NCI-H2081 (cell line): ENCODE data around the gene IFNAR1.
"Not testable (repeated sequence)": the region's sequence is repeated elsewhere in the genome, so short reads cannot be mapped to it uniquely, and the experiment has no call there.

ENCODE experiments used
- DNase-seq, 2 experiments: peaks; one replicate each; lab custom pipeline; 2025; lab: John Stamatoyannopoulos, UW

The IFNAR1 gene

DNA sequence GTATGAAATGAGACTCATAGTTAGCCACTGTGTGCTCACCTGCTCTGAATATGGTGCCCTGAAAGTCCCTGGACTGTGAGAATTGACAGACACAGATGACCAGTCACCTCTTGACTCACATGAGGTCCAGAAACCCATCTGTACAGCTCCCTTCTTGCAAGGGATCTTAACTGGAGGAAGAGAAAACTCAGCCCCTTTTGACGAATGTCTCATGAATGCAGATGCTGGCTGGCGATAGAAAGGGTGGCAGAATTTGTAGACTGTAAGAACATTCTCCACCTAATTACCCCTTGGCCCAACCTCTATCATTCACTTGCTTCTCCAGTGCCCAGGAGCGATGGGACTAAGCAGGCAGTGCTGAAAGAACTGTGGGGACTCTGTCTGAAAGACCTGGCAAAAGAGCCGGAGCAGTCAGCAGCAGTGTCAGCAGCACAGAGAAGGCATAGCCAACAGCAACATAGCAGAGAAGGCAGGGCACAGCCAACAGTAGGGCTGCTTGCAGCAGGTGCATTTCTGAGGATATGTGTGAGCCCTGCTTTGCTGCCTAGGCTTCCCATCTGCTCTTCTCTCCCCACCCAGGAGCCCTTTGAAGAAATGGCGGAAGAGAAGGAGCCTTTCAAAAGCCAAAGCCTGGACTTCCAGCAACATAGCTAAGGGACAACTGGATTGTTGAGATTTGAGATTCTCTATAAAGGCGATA is 52.6 kb downstream of the IFNAR1 start:
- DNase-seq, result no peak

DNA sequence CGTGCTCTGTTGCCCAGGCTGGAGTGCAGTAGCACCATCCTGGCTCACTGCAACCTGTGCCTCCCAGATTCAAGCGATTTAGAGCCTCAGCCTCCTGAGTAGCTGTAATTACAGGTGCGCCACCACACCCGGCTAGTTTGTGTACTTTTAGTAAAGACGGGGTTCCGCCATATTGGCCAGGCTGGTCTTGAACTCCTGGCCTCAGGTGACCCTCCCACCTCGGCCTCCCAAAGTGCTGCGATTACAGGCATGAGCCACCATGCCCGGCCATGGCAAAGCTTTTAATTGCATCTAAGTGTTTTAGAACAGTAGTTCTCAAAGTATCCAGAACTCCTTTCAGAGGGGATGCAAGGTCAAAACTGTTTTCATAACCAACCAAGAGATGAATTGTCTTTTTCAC is 53.3 kb downstream of the IFNAR1 start:
- DNase-seq, result no peak

DNA sequence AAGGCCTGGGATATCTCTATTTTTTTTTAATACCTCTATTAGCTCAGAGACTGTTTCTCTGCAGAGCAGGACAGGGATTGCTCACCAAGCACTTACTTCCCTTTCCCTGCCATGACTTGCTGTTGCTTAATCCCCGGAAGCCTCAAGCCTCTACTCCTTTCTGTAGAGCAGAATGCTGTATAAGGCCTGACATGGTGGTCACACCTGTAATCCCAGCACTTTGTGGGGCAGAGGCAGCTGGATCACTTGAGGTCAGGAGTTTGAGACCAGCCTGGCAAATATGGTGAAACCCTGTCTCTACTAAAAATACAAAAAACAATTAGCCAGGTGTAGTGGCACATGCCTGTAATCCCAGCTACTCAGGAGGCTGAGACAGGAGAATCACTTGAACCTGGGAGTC is 55.2 kb downstream of the IFNAR1 start:
- not testable (repeated sequence) for DNase-seq

DNA sequence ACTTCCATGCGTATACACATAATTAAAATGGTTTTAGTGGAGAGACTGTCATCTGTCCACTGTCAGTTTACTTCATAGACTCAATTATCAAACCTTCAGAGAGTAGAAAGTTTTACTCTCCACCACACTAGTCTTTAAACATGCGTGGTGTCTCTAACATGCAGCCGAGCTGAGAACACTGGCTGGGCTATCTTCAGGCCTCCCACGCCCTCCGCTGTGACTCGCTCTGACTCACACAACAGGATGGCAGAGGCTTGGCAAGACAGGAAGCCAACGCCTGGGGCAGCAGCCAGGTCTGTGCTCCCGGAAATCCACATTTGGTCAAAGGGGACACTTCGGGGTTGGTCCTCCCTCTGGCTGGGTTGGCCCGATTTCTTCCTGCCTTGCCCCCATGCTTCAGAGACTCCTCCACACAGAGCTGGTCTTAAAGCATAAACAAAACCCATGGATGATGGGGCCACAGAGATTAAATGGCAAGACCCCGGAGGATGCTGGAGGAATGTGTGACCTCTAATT is 55.8 kb downstream of the IFNAR1 start:
- no peak for DNase-seq

DNA sequence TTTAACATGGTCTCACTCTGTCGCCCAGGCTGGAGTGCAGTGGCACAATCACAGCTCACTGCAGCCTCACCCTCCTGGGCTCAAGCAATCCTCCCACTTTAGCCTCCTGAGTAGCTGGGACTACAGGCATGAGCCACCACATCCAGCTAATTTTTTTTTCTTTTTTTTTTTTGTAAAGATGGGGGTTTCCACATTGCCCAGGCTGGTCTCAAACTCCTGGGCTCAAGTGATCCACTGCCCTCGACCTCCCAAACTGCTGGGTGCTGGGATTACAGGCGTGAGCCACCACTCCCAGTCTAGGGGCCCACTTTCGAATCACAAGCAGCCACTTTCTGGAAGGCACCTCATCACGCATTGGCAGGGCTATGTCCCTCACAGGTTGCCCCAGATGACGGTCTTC is 56.6 kb downstream of the IFNAR1 start:
- DNase-seq, result not testable (repeated sequence)

DNA sequence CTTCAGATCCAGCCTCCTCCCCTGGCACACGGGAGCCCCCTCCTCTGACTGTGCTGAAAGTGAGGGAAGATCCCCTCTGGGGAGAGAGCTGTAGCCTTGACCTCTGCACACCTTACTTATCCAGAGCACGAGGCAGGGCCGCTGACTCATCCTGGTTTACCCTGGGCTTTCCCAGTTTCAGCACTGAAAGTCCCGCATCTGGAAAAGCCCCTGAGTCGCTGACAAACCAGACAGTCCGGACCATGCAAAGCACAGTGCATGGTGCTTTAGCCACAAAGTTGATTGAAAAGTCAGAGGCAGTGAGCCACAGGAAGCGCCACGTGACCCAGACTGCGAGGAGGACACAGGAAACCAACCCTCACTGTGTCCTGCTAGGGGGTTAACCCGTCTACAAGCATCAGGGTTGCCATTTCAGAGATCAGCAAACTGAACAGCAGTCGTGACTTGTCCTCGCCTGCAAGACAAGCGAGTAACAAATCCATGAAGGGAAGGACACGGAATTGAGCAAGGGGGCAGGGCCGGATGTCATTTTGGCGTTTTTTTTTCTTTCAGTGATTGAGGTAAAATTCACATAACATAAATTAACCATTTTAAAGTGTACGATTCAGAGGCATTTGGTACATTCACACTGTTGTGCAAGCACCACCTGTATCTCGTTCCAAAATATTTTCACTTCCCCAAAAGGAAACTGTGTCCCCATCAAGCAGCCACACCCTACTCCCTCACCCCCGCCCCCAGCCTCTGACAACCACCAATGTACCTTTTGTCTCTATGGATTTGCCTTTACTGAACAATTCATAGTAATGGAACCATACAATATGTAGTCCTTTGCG is 58.5 kb downstream of the IFNAR1 start:
- no peak for DNase-seq

DNA sequence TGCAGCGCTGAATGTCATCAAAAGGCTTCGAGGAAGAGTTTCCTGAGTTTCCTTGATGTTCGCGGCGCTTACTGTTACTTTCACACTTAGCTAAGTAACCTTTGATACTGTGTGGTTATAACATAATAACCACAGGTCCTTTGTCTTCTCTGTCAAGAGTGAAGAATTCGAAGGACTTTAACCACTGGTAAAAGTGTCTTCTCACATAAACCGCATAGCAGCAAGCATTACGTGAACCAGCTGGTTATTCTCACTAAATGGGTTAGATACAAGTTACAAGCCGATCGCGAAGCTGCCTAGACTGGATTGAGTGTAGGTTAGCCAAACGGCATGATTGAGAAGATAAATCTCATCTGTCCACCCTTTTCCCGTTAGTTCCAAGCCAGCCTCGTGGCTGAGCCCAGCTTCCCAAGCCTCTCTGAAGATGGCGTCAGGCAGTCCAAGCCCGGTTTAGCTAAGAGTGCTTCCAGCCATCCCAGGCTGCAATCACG is 60.1 kb downstream of the IFNAR1 start:
- DNase-seq, result no peak

DNA sequence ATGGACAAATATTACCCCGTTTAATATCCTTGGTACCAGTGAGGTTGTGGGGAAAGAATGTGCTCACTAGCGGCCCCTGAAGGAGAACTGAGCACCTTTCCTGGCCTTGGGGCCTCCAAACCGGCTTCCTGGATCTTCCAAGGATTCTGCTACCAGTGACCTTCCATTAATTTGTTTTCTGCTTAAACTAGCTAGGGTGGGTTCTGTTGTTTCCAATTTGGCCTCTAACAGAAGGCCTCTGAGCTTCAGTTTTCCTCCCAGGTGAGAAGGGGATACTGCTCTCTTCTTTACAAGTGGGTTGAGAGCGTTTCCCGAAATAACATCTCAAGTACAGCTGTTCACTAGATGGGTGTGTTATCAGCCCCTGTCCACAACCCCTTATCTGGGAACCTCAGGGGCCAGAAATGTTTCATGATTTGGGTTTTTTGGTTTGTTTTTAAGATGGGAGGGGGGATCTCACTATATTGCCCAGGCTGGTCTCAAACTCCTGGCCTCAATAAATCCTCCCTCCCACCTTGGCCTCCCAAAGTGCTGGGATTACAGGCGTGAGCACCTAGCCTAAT is 61.5 kb downstream of the IFNAR1 start:
- no peak for DNase-seq

DNA sequence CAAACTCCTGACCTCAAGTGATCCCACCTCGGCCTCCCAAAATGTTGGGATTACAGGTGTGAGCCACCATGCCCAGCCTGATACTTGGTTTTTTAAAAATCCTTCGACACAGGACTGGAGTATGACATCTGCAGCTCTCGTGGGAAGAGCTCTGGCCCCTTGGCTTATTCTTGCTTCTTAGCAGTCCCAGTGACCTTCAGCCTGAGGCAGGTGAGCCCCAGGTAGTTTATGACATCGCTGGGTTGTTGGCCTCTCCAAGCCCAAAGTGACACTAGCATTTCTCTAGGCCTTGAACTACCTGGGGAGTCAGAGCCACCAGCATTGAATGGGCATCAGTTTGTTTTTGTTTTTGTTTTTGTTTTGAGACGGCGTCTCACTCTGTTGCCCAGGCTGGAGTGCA is 62.5 kb downstream of the IFNAR1 start:
- DNase-seq, result no peak

DNA sequence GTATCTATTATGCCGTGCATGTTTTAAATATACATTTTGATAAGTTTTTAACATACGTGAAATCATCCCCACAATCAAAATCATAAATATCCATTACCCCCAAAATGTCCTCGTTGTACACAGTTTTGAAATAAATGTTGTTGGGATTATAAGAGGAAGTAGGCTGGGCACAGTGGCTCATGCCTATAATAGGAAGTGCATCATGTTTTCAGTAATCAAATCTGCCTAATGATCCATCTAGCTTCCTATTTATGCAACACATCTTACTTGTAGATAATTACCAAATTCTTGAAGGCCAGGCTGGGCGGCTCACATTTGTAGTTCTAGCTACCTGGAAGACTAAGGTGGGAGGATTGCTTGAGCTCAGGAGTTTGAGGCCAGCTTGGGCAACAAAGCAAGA is 63.4 kb downstream of the IFNAR1 start:
- DNase-seq, result no peak

DNA sequence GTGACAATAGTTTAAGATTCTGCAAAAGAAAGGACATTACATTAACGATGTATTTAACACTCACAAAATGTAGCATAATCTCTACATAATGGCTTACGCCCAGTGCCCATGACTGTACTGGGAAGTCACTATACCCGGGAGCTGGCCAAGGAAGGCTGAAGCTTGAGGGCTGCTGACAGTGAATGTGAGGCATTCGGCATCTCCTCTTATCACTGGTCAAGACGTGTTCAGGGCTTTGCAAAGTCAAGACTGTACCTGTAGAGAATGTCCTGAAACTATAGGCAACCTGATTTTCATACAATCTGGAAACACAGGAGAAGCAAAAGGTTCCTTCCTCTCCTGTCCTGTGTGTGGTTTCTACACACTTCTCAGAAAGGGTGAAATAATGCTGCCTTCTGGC is 65.7 kb downstream of the IFNAR1 start:
- DNase-seq, result no peak

DNA sequence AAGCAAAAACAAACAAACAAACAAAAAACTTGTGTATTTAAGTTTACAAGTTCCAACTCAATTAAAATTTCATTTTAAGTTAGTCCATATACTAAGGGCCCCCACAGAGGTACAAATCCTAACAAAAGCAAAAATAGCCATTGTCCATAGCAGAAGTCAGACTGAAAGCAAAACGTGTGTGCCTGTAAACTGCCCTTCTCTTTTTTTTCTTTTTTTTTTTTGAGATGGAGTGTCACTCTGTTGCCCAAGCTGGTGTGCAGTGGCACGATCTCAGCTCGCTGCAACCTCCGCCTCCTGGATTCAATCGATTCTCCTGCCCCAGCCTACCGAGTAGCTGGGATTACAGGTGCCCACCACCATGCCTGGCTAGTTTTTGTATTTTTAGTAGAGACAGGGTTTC is 66.9 kb downstream of the IFNAR1 start:
- no peak for DNase-seq

DNA sequence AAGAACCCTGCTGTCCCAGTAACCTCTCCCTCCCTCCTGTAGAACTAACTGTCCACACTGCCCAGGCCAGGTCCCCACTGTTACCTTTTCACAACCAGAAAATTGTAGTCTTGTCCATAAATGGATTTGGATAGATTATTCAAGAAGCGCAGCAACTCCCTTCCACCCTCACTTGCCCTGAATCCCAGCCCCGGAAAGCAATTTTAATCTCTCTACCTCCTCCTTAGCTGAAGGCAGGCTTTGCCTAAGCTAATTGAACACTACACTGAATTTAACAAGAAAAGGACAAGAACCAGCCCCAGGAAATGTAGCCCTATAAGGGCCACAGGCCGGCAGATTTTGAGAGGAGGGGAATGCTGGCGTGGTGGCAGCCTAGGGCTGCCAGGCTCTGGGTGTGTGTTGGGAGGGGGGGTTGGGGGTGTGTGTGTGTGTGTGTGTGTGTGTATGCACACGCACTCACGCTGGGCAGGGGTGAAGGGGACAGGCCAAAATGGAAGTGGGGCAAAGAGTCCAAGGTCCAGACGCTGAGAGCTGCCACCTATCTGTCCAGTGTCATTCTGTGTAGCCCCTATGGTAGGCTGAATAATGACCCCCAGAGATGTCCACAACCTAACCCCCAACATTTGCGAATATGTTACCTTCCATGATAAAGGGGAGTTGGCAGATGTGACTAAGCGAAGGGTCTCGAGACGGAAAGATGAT is 67.7 kb downstream of the IFNAR1 start:
- DNase-seq, result no peak

DNA sequence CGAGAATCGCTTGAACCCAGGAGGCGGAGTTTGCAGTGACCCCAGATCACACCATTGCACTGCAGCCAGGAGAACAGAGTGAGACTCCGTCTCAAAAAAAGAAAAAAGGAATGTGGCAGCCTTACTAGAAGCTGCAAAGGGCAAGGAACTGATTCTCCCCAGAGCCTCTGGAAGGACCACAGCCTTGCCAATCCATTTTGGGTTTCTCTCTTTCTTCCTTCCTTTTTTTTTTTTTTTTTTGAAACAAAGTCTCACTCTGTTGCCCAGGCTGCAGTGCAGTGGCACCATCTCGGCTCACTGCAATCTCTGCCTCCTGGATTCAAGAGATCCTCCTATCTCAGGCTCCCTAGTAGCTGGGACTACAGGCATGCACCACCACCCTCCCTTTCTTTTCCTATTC is 68.6 kb downstream of the IFNAR1 start:
- DNase-seq, result no peak

DNA sequence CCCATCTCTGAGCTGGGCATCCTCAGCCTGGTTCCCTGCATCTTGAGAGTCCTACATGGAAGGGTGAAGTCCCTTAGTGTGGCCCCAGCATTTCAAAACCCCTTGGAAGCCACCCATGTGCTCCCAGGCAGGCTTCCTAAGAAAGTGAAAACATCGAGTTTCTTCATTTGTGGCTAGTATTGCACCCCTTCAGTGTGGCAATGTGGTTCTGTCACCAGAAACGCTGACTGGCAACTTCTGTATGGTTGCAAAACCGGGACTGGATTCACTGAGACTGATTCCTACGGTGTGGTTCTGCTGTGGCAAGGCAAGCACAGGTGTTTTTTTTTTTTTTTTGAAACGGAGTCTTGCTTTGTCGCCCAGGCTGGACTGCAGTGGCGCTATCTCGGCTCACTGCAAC is 69.5 kb downstream of the IFNAR1 start:
- no peak for DNase-seq

DNA sequence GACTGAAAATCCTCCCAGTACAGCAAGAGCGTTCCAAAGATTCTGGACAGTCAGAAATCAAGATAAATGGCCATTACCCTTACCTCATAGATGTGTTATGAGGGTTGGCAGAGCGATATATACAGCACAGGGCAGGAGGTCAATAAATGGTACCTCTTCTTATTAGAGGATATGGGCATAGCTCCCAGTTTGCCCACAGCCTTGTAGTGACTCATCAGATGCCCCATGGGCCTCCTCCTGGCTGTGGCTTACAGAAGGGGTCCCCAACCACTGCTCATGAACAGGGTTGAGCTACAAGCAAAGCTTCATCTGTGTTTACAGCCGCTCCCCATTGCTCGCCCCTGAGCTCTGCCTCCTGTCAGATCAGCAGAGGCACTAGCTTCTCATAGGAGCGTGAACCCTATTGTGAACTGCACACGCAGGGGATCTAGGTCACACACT is 71.1 kb downstream of the IFNAR1 start:
- DNase-seq, result no peak

DNA sequence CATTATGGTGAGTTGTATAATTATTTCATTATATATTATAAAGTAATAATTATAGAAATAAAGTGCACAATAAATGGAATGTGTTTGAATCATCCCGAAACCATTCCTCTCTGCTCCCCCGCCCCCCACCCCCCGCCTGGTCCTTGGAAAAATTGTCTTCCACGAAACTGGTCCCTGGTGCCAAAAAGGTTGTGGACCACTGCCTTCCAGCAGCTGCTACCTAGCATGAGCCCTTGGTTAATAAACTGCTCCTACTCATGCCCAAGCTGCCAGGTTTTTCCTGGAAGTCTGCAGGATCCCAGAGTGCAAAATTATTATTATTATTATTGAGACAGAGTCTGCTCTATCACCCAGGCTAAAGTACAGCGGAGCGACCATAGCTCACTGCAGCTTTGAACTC is 71.7 kb downstream of the IFNAR1 start:
- DNase-seq, result no peak

DNA sequence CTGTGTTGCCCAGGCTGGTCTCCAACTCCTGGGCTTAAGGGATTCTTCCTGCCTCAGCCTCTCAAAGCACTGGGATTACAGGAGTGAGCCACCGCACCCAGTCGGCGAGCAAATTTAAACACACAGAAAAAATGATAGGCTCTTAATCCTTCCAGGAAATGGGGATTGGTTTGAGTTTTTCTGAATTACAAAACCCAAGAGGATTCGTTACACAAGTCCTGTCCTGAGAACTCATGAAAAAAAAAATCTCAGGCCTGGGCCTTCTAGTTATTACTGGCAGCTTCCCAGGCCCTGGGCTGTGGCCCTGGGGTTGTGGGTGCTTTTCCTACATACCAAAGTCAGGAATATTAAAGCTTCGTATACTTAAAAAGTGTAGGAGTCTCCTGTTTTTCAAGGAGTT is 72.2 kb downstream of the IFNAR1 start:
- no peak for DNase-seq

DNA sequence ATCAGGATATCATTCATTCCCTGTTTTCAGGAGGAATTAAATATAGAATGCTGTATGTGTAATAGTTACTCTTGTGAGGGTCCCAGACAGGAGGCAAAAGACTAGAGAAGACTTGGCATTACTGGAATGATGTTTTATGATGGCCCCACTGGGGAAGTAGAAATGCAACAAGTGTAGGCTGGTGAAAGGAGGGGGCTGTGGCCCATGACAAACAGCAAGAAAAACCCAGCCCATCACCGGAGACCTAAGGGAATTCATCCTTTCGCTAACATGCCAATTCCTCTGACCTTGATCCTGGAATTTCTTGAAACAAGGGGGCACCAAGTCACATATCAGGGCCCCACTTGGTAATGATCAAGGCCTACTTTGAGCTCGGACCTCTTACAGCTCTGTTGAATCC is 72.9 kb downstream of the IFNAR1 start:
- DNase-seq, result no peak

DNA sequence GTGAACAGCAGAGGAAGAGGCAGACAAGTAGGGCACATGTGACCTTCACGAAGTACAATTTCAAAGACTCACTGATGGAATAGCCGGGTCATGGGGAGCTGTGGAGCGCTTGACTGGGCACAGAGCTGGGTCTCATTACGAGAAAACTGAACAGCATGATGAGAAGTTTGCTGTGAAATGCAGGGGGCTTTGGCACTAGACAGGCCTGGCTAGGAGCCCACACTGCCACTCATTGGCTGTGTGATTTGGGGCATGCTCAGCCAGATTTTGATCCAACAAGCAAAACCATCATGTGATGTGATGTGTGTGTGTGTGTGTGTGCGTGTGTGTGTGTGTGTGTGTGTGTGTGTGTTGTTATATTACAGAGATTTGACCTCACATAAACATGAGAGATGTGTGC is 73.6 kb downstream of the IFNAR1 start:
- no peak for DNase-seq

DNA sequence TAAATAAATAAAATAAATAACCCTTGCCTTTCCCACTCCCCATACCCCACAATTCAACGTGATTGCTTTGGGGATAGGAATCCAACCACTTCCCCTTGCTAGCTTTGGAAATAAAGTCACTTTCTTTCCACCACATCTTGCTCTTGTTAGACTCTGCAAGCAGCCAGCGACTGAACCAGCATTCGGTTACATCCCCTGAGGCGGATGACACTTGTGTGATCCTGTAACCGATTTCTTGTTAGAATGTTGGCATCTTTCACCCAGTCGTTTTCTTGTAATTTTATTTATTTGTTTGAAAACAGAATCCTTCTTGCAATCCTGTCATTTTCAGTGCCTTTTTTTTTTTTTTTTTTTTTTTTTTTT is 76.8 kb downstream of the IFNAR1 start:
- no peak for DNase-seq
